Neural cell (in vitro differentiated cells): ENCODE results near the gene ZDHHC7. TPM values are rescaled to one million over a fixed set of nuclear protein-coding genes. Genes with fewer than 3 reads are reported as not detected.
"Not testable (repeated sequence)": the region's sequence is repeated elsewhere in the genome, so short reads cannot be mapped to it uniquely, and the experiment has no call there.

ENCODE experiments used
- H2AFZ ChIP-seq: fragments of 200-600, 300-800 bp; sonication (generic), shearing (Covaris generic); 2 replicates; pipeline ENCODE4 v1.6.0; 2014; ENCODE audit warnings: low read depth, mild to moderate bottlenecking, antibody characterized with exemption, low read length, moderate library complexity
- H3F3A ChIP-seq: fragments of 200-600 bp; shearing (Covaris generic); 2 replicates; pipeline ENCODE4 v1.6.1; 2016; ENCODE audit warnings: mild to moderate bottlenecking, moderate library complexity, mixed read lengths, antibody characterized with exemption, low read length; ENCODE audit not compliant: insufficient read depth, poor library complexity, severe bottlenecking
- H3K27ac ChIP-seq: fragments of 200-600, 300-800 bp; sonication (generic), shearing (Covaris generic); 2 replicates; pipeline ENCODE4 v1.5.1; 2014; ENCODE audit warnings: mild to moderate bottlenecking, low read length, moderate library complexity
- H3K27me3 ChIP-seq: fragments of 300-800, 200-600 bp; sonication (generic), shearing (Covaris generic); 2 replicates; pipeline ENCODE4 v1.6.0; 2014; ENCODE audit warnings: mild to moderate bottlenecking, low read depth, low read length, moderate library complexity; ENCODE audit not compliant: insufficient read depth
- H3K36me3 ChIP-seq: fragments of 300-800, 200-600 bp; sonication (generic), shearing (Covaris generic); 2 replicates; pipeline ENCODE4 v1.5.1; 2014; ENCODE audit warnings: mild to moderate bottlenecking, antibody characterized with exemption, low read length, moderate library complexity; ENCODE audit not compliant: insufficient read depth
- H3K4me2 ChIP-seq: fragments of 300-800, 200-600 bp; sonication (generic), shearing (Covaris generic); 2 replicates; pipeline ENCODE4 v1.6.0; 2014; ENCODE audit warnings: mild to moderate bottlenecking, low read length
- H3K4me3 ChIP-seq: fragments of 300-800, 200-600 bp; sonication (generic), shearing (Covaris generic); 2 replicates; pipeline ENCODE4 v1.5.1; 2014; ENCODE audit warnings: mild to moderate bottlenecking, low read length, moderate library complexity
- H3K79me2 ChIP-seq: fragments of 200-600 bp; shearing (Covaris generic); replicated peaks from 2 replicates; pipeline ENCODE4 v1.6.0; 2014; ENCODE audit warnings: mild to moderate bottlenecking, low read length, moderate library complexity; ENCODE audit not compliant: insufficient read depth
- H3K9ac ChIP-seq: fragments of 300-800, 200-600 bp; sonication (generic), shearing (Covaris generic); 2 replicates; pipeline ENCODE4 v1.6.1; 2016; ENCODE audit warnings: mild to moderate bottlenecking, low read length, mixed read lengths
- H3K9me2 ChIP-seq: fragments of 200-600 bp; shearing (Covaris generic); 2 replicates; pipeline ENCODE4 v1.6.1; 2016; ENCODE audit warnings: mild to moderate bottlenecking, low read length, mixed read lengths; ENCODE audit not compliant: insufficient read depth
- H3K9me3 ChIP-seq: fragments of 200-600, 300-800 bp; sonication (generic), shearing (Covaris generic); 2 replicates; pipeline ENCODE4 v1.6.1; 2016; ENCODE audit warnings: mild to moderate bottlenecking, mixed run types, low read length, moderate library complexity, mixed read lengths
- H4K20me1 ChIP-seq: fragments of 200-600 bp; shearing (Covaris generic); 2 replicates; pipeline ENCODE4 v1.6.1; 2016; ENCODE audit warnings: mild to moderate bottlenecking, mixed run types; ENCODE audit not compliant: insufficient read depth
- EP300 ChIP-seq: fragments of 450-650 bp; conservative IDR thresholded peaks from 2 replicates; pipeline ENCODE4 v1.6.1; 2014; ENCODE audit warnings: antibody characterized with exemption, mild to moderate bottlenecking, moderate library complexity; ENCODE audit not compliant: poor library complexity, severe bottlenecking
- EZH2 ChIP-seq: fragments of 200-600, 300-800 bp; shearing (Covaris generic), sonication (generic); IDR thresholded peaks from 2 replicates; pipeline ENCODE4 v1.6.1; 2014; ENCODE audit warnings: antibody characterized with exemption, low read length, borderline replicate concordance, mild to moderate bottlenecking; ENCODE audit not compliant: insufficient read depth, poor library complexity, severe bottlenecking
- MXI1 ChIP-seq: fragments of 450-650 bp; conservative IDR thresholded peaks from 2 replicates; pipeline ENCODE4 v1.6.1; 2014; ENCODE audit warnings: antibody characterized with exemption, mild to moderate bottlenecking; ENCODE audit not compliant: poor library complexity, severe bottlenecking
- POLR2AphosphoS5 ChIP-seq: IDR thresholded peaks from 2 replicates; pipeline ENCODE4 v1.6.1; 2012
- RAD21 ChIP-seq: fragments of 450-650 bp; conservative IDR thresholded peaks from 2 replicates; pipeline ENCODE4 v1.6.1; 2014; ENCODE audit warnings: antibody characterized with exemption, mild to moderate bottlenecking, moderate library complexity
- SMC3 ChIP-seq: fragments of 450-650 bp; conservative IDR thresholded peaks from 2 replicates; pipeline ENCODE4 v1.6.1; 2014; ENCODE audit warnings: antibody characterized with exemption, mild to moderate bottlenecking, moderate library complexity; ENCODE audit not compliant: poor library complexity
- TAF1 ChIP-seq: IDR thresholded peaks from 2 replicates; pipeline ENCODE4 v1.6.1; 2012; ENCODE audit warnings: low read depth
- polyA plus RNA-seq: library from polyadenylated mRNA; depleted of rRNA; stranded (reverse); fragments of >200 nt; gene quantifications from 2 replicates; pipeline ENCODE4 v1.2.3, GENCODE V29; 2014
- TF ChIP-seq, protein P1 (sequence below): IDR thresholded peaks from 2 replicates; pipeline ENCODE4 v1.6.1; 2012; ENCODE audit warnings: borderline replicate concordance
- TF ChIP-seq, protein P2 (sequence below): fragments of 450-650 bp; IDR thresholded peaks from 2 replicates; pipeline ENCODE4 v1.5.1; 2014; ENCODE audit warnings: antibody characterized with exemption, mild to moderate bottlenecking, moderate library complexity; ENCODE audit not compliant: poor library complexity, severe bottlenecking

Gene ZDHHC7
- polyA plus RNA-seq, 1 donor from 2014 or later = 33.8 TPM

DNA sequence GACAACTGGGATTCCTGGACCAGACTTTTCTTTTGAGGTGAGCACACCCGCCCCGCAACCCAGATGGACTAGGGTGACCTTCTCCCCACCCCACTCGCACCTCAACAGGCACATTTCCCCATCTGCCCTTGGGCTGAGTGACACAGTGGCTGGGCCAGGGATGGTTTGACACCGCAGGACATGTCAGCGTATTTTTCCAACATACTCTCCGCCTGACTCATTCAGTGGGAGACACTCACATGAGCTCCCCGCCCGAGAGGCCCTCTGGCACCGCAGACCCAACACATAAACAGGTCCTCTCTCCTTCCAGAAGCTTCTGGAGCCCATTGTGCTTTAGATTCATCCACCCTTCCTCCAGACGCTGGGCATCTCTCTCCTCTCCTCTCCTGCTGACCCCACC, 69.4 kb downstream of the ZDHHC7 start:
- no peaks in the 10 kb centered on the region for H3K79me2 ChIP-seq
- H3K27ac ChIP-seq = no peak overlapping the region
- H3K36me3 ChIP-seq = no peaks in the 10 kb centered on the region
- H3K4me3 ChIP-seq = no peak overlapping the region
- H3K9me2 ChIP-seq = no peaks in the 10 kb centered on the region
- H3F3A ChIP-seq = no peaks in the 10 kb centered on the region
- H3K9me3 ChIP-seq = no peaks in the 10 kb centered on the region
- no peaks in the 10 kb centered on the region for H3K27me3 ChIP-seq
- no peak overlapping the region for H3K9ac ChIP-seq
- TF ChIP-seq, protein P1, sequence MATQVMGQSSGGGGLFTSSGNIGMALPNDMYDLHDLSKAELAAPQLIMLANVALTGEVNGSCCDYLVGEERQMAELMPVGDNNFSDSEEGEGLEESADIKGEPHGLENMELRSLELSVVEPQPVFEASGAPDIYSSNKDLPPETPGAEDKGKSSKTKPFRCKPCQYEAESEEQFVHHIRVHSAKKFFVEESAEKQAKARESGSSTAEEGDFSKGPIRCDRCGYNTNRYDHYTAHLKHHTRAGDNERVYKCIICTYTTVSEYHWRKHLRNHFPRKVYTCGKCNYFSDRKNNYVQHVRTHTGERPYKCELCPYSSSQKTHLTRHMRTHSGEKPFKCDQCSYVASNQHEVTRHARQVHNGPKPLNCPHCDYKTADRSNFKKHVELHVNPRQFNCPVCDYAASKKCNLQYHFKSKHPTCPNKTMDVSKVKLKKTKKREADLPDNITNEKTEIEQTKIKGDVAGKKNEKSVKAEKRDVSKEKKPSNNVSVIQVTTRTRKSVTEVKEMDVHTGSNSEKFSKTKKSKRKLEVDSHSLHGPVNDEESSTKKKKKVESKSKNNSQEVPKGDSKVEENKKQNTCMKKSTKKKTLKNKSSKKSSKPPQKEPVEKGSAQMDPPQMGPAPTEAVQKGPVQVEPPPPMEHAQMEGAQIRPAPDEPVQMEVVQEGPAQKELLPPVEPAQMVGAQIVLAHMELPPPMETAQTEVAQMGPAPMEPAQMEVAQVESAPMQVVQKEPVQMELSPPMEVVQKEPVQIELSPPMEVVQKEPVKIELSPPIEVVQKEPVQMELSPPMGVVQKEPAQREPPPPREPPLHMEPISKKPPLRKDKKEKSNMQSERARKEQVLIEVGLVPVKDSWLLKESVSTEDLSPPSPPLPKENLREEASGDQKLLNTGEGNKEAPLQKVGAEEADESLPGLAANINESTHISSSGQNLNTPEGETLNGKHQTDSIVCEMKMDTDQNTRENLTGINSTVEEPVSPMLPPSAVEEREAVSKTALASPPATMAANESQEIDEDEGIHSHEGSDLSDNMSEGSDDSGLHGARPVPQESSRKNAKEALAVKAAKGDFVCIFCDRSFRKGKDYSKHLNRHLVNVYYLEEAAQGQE = no peak
- TF ChIP-seq RAD21 (no peak), EP300 (no peak), TAF1 (no peak), POLR2AphosphoS5 (no peak), MXI1 (no peak), EZH2 (no peak), SMC3 (no peak)
- TF ChIP-seq, protein P2, sequence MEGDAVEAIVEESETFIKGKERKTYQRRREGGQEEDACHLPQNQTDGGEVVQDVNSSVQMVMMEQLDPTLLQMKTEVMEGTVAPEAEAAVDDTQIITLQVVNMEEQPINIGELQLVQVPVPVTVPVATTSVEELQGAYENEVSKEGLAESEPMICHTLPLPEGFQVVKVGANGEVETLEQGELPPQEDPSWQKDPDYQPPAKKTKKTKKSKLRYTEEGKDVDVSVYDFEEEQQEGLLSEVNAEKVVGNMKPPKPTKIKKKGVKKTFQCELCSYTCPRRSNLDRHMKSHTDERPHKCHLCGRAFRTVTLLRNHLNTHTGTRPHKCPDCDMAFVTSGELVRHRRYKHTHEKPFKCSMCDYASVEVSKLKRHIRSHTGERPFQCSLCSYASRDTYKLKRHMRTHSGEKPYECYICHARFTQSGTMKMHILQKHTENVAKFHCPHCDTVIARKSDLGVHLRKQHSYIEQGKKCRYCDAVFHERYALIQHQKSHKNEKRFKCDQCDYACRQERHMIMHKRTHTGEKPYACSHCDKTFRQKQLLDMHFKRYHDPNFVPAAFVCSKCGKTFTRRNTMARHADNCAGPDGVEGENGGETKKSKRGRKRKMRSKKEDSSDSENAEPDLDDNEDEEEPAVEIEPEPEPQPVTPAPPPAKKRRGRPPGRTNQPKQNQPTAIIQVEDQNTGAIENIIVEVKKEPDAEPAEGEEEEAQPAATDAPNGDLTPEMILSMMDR = no peak
- no peaks in the 10 kb centered on the region for H4K20me1 ChIP-seq
- H3K4me2 ChIP-seq = no peak overlapping the region
- no peak overlapping the region for H2AFZ ChIP-seq

DNA sequence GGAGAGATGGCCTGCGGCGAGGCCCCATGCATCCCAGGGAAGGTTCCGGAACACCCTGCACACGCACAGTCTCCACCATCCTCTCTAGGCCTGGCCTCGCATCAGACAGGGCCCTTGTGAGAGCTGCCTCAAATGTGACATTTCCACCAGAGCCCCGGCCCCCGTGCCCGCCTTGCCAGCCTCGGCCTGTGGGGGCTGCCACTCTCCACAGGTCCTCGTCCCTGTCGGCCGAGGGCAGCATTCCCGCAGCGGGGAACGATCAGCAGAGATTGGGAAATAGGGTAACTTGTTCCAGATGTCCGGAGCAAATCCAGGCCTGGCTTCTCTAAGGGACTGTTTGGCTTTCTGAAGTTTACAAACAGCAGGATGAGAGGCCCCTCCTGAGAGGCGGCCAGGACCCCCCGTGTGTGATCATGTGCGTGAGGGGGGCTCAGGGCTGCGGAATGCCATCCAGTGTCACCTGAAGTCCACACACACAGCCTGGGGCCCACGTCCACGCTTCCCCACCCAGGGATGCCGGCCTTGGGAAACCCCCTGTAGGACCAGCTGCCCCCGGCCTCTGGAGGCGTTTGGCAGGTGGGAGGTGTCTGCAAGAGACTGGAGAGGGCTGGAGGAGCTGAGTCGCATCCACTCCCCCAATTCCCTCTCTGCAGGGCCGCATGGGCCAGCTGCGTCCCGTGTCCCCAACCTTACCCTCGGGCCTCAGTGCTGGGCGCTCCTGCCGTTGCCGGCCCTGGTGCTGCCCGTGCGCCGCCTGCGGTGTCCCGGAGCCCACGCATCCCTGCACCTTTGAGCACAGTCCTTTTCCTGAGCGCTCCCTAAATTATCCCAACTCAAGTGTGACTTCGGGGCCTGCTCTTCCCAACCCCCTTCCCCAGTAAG, 70.4 kb downstream of the ZDHHC7 start:
- Histone ChIP-seq H3K4me3 (no peak overlapping the region), H3F3A (no peaks in the 10 kb centered on the region), H3K79me2 (no peaks in the 10 kb centered on the region), H3K9me3 (no peaks in the 10 kb centered on the region), H3K27ac (no peak overlapping the region), H3K27me3 (no peaks in the 10 kb centered on the region), H4K20me1 (no peaks in the 10 kb centered on the region), H3K9me2 (no peaks in the 10 kb centered on the region), H3K9ac (no peak overlapping the region), H3K36me3 (no peaks in the 10 kb centered on the region), H3K4me2 (no peak overlapping the region), H2AFZ (no peak overlapping the region)
- TF ChIP-seq, protein P2 = no peak
- TF ChIP-seq RAD21 (no peak), POLR2AphosphoS5 (no peak), EZH2 (no peak), MXI1 (no peak), EP300 (no peak), SMC3 (no peak), TAF1 (no peak)
- TF ChIP-seq, protein P1 = no peak

DNA sequence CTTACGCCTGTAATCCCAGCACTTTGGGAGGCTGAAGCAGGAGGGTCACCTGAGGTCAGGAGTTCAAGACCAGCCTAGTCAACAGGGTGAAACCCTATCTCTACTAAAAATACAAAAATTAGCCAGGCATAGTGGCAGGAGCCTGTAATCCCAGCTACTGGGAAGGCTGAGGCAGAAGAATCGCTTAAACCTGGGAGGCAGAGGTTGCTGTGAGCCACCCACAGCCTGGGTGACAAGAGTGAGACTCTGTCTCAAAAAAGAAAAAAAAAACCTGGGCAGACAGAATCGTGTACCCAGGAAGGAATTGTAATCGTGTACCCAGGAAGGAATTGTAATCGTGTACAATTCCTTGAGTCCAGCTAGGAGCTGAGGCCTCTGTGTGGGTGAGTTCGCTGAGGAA, 72.7 kb downstream of the ZDHHC7 start:
- H3K9ac ChIP-seq = not testable (repeated sequence)

More for the DNA sequence above, 72.7 kb downstream of the ZDHHC7 start:
- not testable (repeated sequence) for H3K36me3 ChIP-seq, H3K27ac ChIP-seq, H3K79me2 ChIP-seq, H3K4me3 ChIP-seq, H3K9me3 ChIP-seq, H4K20me1 ChIP-seq, H3K4me2 ChIP-seq, H3F3A ChIP-seq, H2AFZ ChIP-seq, H3K27me3 ChIP-seq, H3K9me2 ChIP-seq
